GM21515 (cell line): ENCODE measurements around the gene LCE7A.

Source experiments
- ATAC-seq: cut with Tn5 transposase; IDR thresholded peaks from one replicate; pipeline ENCODE4 v1.9.1; 2021; ENCODE audit not compliant: unreplicated experiment

Gene LCE7A

DNA sequence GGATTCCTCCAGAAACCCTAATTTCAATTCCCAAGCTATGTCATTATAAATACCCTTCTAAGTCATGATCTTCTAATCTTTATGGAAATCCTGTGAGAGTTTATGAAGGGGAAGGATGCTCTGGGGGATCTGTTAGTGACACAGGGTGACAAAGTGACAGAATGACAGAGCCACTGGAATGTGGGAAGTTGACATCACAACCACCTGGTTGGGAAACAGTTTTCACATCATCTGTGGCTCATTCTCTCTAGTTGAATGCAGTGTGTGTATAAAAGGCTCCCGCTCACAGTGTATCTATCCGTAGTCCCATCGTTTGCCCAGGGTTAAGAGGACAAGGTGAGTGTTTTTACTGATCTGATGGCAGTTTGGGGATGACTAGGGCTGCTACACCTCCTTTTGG lies at the start of gene LCE7A:
Gene LCE7A, plus strand, starts transcription at position 301 of the 400 bp plus-strand sequence. CDS start 702 bp downstream, outside the sequence.
- no peak for ATAC-seq

- ATAC-seq: no peak
Observed at GRCh38 chr1:152811050-152811449, 48.7 kb upstream of the LCE7A start.

DNA sequence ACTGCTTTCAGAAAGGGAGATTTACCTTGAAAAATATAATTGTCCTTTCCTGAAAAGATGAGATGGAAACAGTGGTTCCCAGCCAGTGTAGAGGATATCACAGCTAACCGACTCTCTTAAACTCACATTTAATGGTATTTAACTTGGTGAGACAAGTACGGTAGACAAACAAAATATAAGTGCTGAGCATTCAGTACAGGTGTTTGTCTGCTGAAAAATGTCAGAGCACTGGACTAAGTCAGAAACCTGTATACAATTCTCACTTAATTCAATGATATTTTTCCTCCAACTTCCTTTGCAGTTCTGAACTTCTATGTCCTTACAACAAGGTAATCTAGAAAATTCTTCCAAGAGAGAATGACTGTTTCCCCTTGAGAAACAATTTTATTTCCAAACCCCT lies 48.1 kb upstream of the LCE7A start, which contains the start of gene LCE1B:
Gene LCE1B, plus strand, starts transcription at position 301 of the 400 bp plus-strand sequence. CDS start 476 bp downstream, outside the sequence.
- no peak for ATAC-seq

- ATAC-seq: no peak
Observed at GRCh38 chr1:152817309-152817708, 42.5 kb upstream of the LCE7A start.

DNA sequence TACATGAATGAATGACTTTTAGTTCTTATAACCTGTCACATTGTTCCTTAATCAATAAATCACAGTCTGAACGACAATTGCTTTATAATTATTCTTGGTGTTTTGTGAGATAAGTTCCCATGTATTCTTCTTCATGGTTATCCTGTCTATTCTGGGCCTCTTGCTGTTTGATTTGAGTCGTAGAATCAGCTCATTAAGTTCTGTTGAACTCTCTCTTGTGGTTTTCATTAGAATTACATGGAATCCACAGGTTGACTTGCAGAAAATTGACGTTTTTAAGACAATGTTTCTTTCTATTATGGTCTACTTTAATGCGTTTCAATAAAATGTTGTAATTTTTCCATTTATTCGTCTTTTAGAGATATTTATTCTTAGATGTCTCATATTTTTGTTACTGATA lies 36.5 kb upstream of the LCE7A start:
- no peak for ATAC-seq

DNA sequence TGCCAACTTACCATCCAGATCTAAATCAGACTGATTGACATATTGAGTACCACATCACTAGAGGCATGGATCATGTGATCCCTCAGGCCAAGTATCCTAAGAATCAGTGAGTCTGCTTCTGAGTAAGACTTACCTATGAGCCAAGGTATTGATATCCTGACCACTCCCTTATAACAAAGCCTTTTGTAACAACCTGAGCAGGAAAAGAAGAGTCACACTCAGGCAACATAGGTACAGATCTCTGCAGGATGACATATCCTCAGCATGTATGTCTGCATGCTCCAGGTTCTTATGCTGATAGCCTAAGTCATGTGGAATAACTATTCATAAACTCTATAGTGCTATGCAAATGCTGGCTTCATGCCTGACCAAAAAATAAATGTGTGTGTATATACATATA lies 34.8 kb upstream of the LCE7A start:
- ATAC-seq: no peak

DNA sequence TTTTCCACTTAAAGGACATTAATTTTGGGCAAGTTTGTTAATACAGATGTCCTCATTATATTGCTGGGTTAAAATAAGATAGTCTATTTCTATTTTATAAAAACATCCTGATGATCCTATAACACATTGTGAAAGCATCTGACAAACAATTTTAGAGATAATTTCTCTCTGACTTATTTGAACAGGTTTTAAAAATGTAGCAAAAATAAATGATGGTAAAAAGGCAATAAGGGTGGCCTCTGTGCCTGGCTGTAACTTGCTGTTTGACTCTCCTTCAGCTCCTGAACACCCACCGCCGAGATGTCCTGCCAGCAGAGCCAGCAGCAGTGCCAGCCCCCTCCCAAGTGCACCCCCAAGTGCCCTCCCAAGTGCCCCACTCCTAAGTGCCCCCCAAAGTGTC lies 32.6 kb upstream of the LCE7A start, which contains the start of gene LCE1A:
Gene LCE1A, plus strand, starts transcription at position 301 of the 400 bp plus-strand sequence. Its CDS starts 0 bp downstream, at position 301.
- ATAC-seq: no peak

GRCh38 chr1:152836870-152837269 lies 22.9 kb upstream of the LCE7A start:
- no peak for ATAC-seq

DNA sequence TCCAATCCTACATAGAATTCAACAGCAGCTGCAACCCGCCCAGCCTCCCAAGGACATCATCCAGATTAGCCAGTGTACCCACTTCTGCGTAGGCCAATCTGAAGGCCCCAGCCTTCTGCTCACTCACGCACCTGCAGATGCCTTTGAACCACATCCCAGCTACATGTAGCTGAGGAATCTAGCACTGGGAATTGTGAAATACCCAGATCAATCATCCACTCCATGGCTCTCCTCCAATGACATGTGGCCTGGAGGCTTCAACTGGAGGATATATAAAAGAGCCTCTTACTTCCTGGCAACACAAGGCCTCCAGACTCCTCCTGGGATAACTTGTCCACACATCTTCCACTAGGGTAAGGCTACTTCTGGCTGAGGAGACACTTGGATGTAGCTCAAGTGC lies 17.2 kb upstream of the LCE7A start, which contains the start of gene LCE6A:
Gene LCE6A, plus strand, starts transcription at position 301 of the 400 bp plus-strand sequence. CDS start 665 bp downstream, outside the sequence.
- ATAC-seq: no peak

- no peak for ATAC-seq
Observed at GRCh38 chr1:152855661-152856060, 4.1 kb upstream of the LCE7A start.

DNA sequence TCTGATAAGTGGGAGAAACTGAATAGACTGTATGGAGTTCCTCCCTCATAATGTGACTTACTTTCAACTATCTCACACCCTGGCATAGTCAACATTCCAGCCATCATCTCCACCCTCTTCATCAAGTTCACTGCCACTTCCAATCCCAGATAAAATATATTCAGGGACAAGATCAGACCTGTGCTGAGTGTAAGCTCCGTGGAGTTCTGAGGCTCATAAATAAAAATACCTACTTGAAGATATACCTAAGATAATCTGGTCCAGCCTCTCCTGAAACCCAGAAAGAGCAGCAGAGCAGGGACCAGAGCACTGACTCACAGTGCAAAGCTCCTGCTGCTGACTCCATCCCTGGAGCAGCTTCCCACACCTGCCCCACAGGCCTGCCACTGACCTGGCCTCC lies 1.7 kb upstream of the LCE7A start:
- ATAC-seq: no peak

DNA sequence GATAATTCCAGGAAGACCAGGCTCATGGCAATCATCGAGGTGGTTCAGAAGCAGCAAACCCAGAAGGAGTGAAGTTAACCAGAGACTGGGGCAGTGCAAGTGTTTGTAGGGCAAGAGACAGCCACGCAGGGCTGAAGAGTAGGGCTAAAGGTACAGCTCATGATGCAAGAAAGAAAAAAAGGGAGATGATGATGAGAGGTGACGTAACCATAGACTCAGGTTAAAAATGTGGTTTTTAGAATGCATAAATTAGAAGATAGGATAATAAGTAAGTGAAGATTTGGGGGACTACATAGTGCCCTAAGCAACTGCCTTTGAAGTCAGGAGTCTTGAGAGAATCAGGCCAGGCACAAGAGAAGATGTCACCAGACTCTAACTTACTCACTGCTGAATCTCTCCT lies 333 bp downstream of the LCE7A start:
- ATAC-seq: no peak

- ATAC-seq: no peak
Observed at GRCh38 chr1:152861374-152861773, 1.6 kb downstream of the LCE7A start.

DNA sequence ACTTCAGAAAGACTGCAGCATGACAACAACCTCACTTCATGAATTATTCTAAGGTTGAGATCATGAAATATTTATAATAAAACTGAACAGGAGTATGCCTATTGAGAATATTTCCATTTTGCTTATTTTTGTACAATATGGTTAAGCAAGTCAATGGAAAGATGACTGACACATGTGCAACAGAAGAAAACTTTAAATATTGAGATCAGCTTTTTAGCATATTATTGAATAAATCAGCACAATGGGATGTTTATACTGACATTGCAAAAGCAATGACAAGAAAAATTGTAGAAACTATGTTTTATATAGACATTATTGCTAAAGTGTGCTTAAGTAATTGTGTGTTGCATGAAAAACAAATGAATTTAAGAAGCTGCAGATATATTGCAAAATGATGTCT lies 4.6 kb downstream of the LCE7A start:
- ATAC-seq: no peak

DNA sequence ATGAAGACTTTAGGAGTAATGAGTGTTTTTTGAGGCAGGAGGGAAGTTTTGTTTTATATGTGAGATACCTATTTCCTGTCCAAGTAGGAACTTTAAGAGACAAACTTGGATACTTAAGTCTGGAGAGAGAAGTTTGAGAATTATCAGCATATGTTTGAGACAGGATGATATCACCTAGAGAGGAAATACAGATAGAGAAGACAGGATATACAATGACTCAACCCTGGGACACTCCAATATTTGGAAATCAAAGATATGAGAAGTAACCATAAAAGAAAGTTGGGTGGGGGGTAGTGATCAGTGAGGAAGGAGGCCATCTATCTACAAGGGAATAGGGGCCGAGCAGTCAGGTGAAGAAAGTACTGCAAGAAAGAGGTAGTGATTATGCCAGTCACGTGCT lies 6.5 kb downstream of the LCE7A start:
- ATAC-seq: no peak

DNA sequence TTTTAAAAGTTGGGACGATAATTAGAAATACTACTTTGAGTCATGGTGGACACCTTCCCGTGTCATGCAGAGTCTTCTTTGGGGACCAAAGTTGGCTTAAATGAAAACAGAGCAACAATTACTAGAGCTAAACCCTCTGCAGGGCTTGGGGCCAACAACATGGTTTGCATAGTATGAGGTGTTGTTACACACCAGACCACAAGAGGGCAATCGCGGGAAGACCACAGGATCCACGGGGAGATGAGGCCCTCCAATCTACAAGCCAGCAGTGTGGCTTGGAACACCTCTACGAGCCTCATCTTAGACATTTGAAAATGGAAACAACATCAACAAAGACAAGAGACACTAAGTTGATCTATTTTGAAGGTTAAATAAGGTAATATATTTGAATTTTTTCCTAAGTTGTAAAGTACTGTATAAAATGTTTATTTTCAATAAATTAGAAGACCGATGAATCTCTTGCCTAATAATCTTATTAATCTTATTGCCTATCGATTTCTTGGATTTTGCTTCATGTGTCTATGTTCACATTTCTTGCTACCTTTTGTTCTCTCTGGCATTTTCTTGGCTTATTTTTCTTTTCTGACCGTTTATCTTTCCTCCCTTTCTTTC lies 10.1 kb downstream of the LCE7A start:
- ATAC-seq: no peak

GRCh38 chr1:152870831-152871730 lies 11.3 kb downstream of the LCE7A start:
- ATAC-seq: no peak

DNA sequence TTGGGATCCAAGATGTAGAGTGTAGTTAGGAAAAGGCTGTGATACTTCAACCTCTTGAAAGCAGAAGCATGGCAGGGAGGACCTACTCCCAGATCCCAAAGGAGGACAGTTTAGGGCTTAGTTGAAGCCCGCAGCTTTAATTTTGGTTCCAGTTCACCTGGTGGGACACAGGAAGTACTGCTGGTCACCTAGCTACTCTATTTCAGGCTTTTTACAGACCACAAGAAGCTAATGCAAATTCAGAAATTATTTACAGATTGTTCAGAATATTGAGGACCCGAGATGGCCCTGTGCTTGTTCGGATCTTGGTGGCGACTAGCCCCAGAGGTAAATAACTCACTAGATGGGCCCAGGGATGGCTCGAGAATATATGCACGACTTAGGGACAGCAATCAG lies 11.9 kb downstream of the LCE7A start:
- ATAC-seq: no peak

DNA sequence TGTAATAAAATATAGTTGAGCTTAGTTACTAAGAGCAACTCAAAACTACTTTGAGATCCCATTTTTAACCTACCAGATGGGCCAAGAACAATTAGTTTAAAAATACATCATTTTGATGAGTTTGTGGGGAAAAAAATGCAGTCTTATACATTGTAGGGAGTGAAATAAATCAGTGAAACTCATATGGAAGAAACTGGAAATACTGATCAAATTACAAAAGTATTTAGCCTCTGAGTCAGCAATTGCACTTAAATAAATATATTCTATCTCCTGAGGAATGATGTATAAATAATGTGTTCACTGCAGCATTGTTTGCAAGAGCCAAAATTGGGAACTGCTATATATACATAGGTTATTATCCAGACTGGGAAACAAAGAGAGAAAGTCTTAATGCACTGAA lies 13.7 kb downstream of the LCE7A start:
- ATAC-seq: no peak

GRCh38 chr1:152876827-152877226 lies 17.0 kb downstream of the LCE7A start:
- ATAC-seq: no peak

DNA sequence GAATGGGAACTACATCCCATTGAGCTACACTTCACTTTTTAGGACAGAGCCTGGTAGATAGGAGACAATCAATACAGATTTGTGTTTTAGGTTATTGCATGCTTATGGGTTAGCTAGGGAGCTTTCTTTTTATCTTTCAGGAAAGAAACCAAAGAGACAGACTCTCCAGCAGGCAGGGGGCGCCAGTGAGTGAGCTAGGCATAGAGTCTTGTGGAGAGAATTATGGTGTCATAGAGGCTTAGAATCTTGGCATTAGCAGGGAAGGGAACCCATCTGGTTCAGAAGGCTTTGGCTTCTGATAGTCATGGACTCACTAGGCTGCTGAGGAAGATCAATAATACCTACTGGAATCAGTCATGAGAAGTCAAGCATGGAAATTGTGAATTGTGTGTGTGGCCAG lies 18.2 kb downstream of the LCE7A start, which contains the start of gene SMCP:
Gene SMCP, plus strand, starts transcription at position 281 of the 400 bp plus-strand sequence. CDS start 6,101 bp downstream, outside the sequence.
- no peak for ATAC-seq
